Prostate gland (tissue), 2 donors: Measurements from ENCODE around the gene ADCY3. TPM values are rescaled to one million over a fixed set of nuclear protein-coding genes. Genes with fewer than 3 reads are reported as not detected.

Experiments
- DNase-seq: peaks from one replicate; pipeline ENCODE4 v3.0.0-alpha.2; 2019; ENCODE audit warnings: low spot score
- H3K27ac ChIP-seq, 2 donors: fragments of 200-600 bp; sonication (generic); 2 replicates each; pipeline ENCODE4 v1.5.1; 2017 to 2019
- H3K27me3 ChIP-seq: fragments of 200-600 bp; sonication (generic); replicated peaks from 2 replicates; pipeline ENCODE4 v1.5.1; 2019; ENCODE audit not compliant: insufficient read depth
- H3K36me3 ChIP-seq, 2 donors: fragments of 200-600 bp; sonication (generic); 1 replicate in 1 of 2; 2 replicates in 1 of 2; pipeline versions ENCODE4 v1.5.1 to v1.8.1; 2017 to 2019
- H3K4me1 ChIP-seq: fragments of 200-600 bp; sonication (generic); replicated peaks from 2 replicates; pipeline ENCODE4 v1.5.1; 2019
- H3K4me3 ChIP-seq, 2 donors: fragments of 200-600 bp; sonication (generic); 2 replicates each; pipeline ENCODE4 v1.5.1; 2017 to 2019
- H3K9me3 ChIP-seq: fragments of 200-600 bp; sonication (generic); 2 replicates; pipeline ENCODE4 v1.5.1; 2017
- CTCF ChIP-seq, 4 experiments: fragments of 200-600 bp in 2 of 4; fragments of 450-650 bp in 2 of 4; sonication (generic) in 2 of 4; IDR thresholded peaks; 1 replicate in 3 of 4; 2 replicates in 1 of 4; pipeline ENCODE4 v1.5.1; 2016 to 2019; ENCODE audit warnings: antibody characterized with exemption in 4 of 4, mild to moderate bottlenecking in 2 of 4, moderate library complexity in 2 of 4
- POLR2A ChIP-seq: fragments of 450-650 bp; IDR thresholded peaks from one replicate; pipeline ENCODE4 v1.6.1; 2016; ENCODE audit warnings: antibody characterized with exemption, mild to moderate bottlenecking
- POLR2AphosphoS5 ChIP-seq: sonication (generic); formaldehyde crosslinking; IDR thresholded peaks from one replicate; pipeline ENCODE4 v1.6.1; 2017; ENCODE audit warnings: antibody characterized with exemption
- WGBS: methylation state at CpG from one replicate; pipeline ENCODE4 v1.1.5; 2018; 5-methylcytosine and 5-hydroxymethylcytosine counted together
- intact Hi-C: fragments of 100-400 bp; cut with DNase I; formaldehyde crosslinking; loops from one replicate; pipeline ENCODE4 v1.14.2; 2022
- total RNA-seq, 2 donors: library from RNA; depleted of rRNA; stranded (reverse); fragments of >200 nt; gene quantifications; one replicate each; pipeline ENCODE4 v1.1.0, GENCODE V29; 2016

The ADCY3 gene
- total RNA-seq, 2 donors from 2014 or later = 20.8 to 44.3 TPM

- intact Hi-C loops = no loop called here
- WGBS = 87% methylated on average over 5 of the region's 5 CpGs
Measured at GRCh38 chr2:24907116-24907515, 12.9 kb downstream of the ADCY3 start.

GRCh38 chr2:24906466-24906865 lies 13.6 kb downstream of the ADCY3 start:
- H3K27ac ChIP-seq = no peak overlapping the region
- H3K4me3 ChIP-seq = no peak overlapping the region
- DNase-seq = no peak

More at GRCh38 chr2:24907116-24907515, 12.9 kb downstream of the ADCY3 start:
- H3K27ac ChIP-seq = no peak overlapping the region
- no peaks in the 10 kb centered on the region for H3K9me3 ChIP-seq
- H3K4me3 ChIP-seq = no peak overlapping the region
- no peaks in the 10 kb centered on the region for H3K27me3 ChIP-seq
- no peaks in the 10 kb centered on the region for H3K4me1 ChIP-seq
- TF ChIP-seq CTCF (IDR thresholded peaks at IDR 0.05) = no peak
- no peak for TF ChIP-seq POLR2AphosphoS5
- no peak for DNase-seq
- H3K36me3 ChIP-seq = no peaks in the 10 kb centered on the region

GRCh38 chr2:24903161-24904103 lies 16.6 kb downstream of the ADCY3 start:
- H3K27ac ChIP-seq = no peak overlapping the region
- H3K9me3 ChIP-seq = no peaks in the 10 kb centered on the region
- DNase-seq = no peak
- intact Hi-C loops = no loop called here
- TF ChIP-seq POLR2A (no peak), POLR2AphosphoS5 (no peak), CTCF (IDR thresholded peaks at IDR 0.05) (no peak)
- H3K36me3 ChIP-seq = no peaks in the 10 kb centered on the region
- 92% methylated on average over 23 of the region's 23 CpGs for WGBS
- H3K4me3 ChIP-seq = no peak overlapping the region
- H3K27me3 ChIP-seq = no peaks in the 10 kb centered on the region
- H3K4me1 ChIP-seq = no peaks in the 10 kb centered on the region

More at GRCh38 chr2:24906466-24906865, 13.6 kb downstream of the ADCY3 start:
- WGBS = 95% methylated on average over 6 of the region's 6 CpGs
- H3K36me3 ChIP-seq = no peaks in the 10 kb centered on the region
- no peaks in the 10 kb centered on the region for H3K4me1 ChIP-seq
- no peaks in the 10 kb centered on the region for H3K27me3 ChIP-seq
- H3K9me3 ChIP-seq = no peaks in the 10 kb centered on the region
- TF ChIP-seq POLR2A (no peak), POLR2AphosphoS5 (no peak), CTCF (IDR thresholded peaks at IDR 0.05) (no peak)
- intact Hi-C loops = no loop called here

GRCh38 chr2:24899361-24899910 lies 20.6 kb downstream of the ADCY3 start:
- Histone ChIP-seq H3K27me3 (no peaks in the 10 kb centered on the region), H3K4me3 (no peak overlapping the region), H3K36me3 (no peaks in the 10 kb centered on the region), H3K4me1 (no peaks in the 10 kb centered on the region), H3K9me3 (no peaks in the 10 kb centered on the region), H3K27ac (no peak overlapping the region)
- intact Hi-C loops = no loop called here
- WGBS = 90% methylated on average over 7 of the region's 7 CpGs
- no peak for TF ChIP-seq POLR2A
- TF ChIP-seq POLR2AphosphoS5 = no peak
- TF ChIP-seq CTCF (IDR thresholded peaks at IDR 0.05) = no peak
- DNase-seq = no peak
